Vagina (tissue), 2 donors: ENCODE results near the gene URB2. TPM values are rescaled to one million over a fixed set of nuclear protein-coding genes. Genes with fewer than 3 reads are reported as not detected.

Source experiments
- DNase-seq, 2 donors: peaks; one replicate each; pipeline ENCODE4 v3.0.0-alpha.2; 2017; ENCODE audit errors: extremely low spot score in 2 of 2
- H3K27ac ChIP-seq: fragments of 200-600 bp; sonication (generic); one replicate; pipeline ENCODE4 v1.5.1; 2019
- H3K27me3 ChIP-seq: fragments of 200-600 bp; sonication (generic); one replicate; pipeline ENCODE4 v1.5.1; 2019
- H3K36me3 ChIP-seq, 2 donors: fragments of 200-600 bp; sonication (generic); one replicate each; pipeline ENCODE4 v1.5.1; 2017 to 2019
- H3K4me1 ChIP-seq: fragments of 200-600 bp; sonication (generic); one replicate; pipeline ENCODE4 v1.5.1; 2019
- H3K4me3 ChIP-seq, 2 donors: fragments of 200-600 bp; sonication (generic); 1 replicate in 1 of 2; 2 replicates in 1 of 2; pipeline ENCODE4 v1.5.1; 2016 to 2019
- H3K9me3 ChIP-seq: fragments of 200-600 bp; sonication (generic); one replicate; pipeline ENCODE4 v1.5.1; 2019
- POLR2A ChIP-seq, 2 donors: fragments of 450-650 bp; IDR thresholded peaks; one replicate each; pipeline ENCODE4 v1.6.1; 2017; ENCODE audit warnings: antibody characterized with exemption in 2 of 2, mild to moderate bottlenecking in 2 of 2, moderate library complexity in 2 of 2
- POLR2AphosphoS5 ChIP-seq, 2 donors: sonication (generic); formaldehyde crosslinking; IDR thresholded peaks; one replicate each; pipeline ENCODE4 v1.9.0; 2017; ENCODE audit warnings: antibody characterized with exemption in 2 of 2, mild to moderate bottlenecking in 2 of 2, low read depth in 1 of 2; ENCODE audit not compliant: insufficient read depth in 1 of 2
- intact Hi-C: fragments of 100-400 bp; cut with DNase I; formaldehyde crosslinking; loops from one replicate; pipeline ENCODE4 v1.15.1; 2023
- total RNA-seq: library from RNA; depleted of rRNA; stranded (reverse); fragments of >200 nt; gene quantifications from one replicate; pipeline ENCODE4 v1.2.3, GENCODE V29; 2016
- TF ChIP-seq, protein P1 (sequence below), 3 experiments: fragments of 450-650 bp in 2 of 3; fragments of 200-600 bp in 1 of 3; sonication (generic) in 1 of 3; IDR thresholded peaks; one replicate each; pipeline ENCODE4 v1.5.1; 2017 to 2019; ENCODE audit warnings: antibody characterized with exemption in 3 of 3, mild to moderate bottlenecking in 2 of 3, moderate library complexity in 2 of 3

URB2 gene
- total RNA-seq, 1 donor from 2014 or later, result 9.3 TPM

DNA sequence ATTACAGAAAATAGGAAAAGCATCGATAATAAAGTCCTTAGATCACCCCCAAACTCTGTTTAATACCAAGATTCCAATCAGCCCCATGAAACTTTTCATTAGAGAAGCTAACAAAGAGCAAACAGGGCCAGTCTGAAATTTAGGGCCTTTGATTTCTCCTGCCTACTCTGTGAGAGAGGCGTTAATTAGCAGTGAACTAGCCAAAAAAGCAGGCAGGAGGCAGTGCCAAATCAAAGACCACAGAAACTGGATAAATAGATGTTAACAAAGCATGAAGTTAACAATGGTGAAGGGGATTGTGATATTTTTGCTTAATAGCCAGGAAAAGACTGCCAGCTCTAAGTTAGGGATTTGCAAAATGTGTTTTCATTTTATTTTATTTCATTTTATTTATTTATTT is 11.3 kb upstream of the URB2 start:
- H3K36me3 ChIP-seq, result peaks cover 0 to 27% of the 10 kb centered on the region in 2 donors
- no peak overlapping the region for H3K4me3 ChIP-seq
- intact Hi-C loops, result no loop called here
- no peaks in the 10 kb centered on the region for H3K9me3 ChIP-seq
- H3K27ac ChIP-seq, result no peak overlapping the region
- H3K27me3 ChIP-seq, result no peaks in the 10 kb centered on the region
- no peak for DNase-seq
- no peaks in the 10 kb centered on the region for H3K4me1 ChIP-seq
- TF ChIP-seq, protein P1, sequence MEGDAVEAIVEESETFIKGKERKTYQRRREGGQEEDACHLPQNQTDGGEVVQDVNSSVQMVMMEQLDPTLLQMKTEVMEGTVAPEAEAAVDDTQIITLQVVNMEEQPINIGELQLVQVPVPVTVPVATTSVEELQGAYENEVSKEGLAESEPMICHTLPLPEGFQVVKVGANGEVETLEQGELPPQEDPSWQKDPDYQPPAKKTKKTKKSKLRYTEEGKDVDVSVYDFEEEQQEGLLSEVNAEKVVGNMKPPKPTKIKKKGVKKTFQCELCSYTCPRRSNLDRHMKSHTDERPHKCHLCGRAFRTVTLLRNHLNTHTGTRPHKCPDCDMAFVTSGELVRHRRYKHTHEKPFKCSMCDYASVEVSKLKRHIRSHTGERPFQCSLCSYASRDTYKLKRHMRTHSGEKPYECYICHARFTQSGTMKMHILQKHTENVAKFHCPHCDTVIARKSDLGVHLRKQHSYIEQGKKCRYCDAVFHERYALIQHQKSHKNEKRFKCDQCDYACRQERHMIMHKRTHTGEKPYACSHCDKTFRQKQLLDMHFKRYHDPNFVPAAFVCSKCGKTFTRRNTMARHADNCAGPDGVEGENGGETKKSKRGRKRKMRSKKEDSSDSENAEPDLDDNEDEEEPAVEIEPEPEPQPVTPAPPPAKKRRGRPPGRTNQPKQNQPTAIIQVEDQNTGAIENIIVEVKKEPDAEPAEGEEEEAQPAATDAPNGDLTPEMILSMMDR (IDR thresholded peaks at IDR 0.05), result no peak
- TF ChIP-seq POLR2A (IDR thresholded peaks at IDR 0.05) (no peak), POLR2AphosphoS5 (IDR thresholded peaks at IDR 0.05; ENCODE audit: insufficient read depth in 1 of 2, low read depth in 1 of 2) (no peak)

DNA sequence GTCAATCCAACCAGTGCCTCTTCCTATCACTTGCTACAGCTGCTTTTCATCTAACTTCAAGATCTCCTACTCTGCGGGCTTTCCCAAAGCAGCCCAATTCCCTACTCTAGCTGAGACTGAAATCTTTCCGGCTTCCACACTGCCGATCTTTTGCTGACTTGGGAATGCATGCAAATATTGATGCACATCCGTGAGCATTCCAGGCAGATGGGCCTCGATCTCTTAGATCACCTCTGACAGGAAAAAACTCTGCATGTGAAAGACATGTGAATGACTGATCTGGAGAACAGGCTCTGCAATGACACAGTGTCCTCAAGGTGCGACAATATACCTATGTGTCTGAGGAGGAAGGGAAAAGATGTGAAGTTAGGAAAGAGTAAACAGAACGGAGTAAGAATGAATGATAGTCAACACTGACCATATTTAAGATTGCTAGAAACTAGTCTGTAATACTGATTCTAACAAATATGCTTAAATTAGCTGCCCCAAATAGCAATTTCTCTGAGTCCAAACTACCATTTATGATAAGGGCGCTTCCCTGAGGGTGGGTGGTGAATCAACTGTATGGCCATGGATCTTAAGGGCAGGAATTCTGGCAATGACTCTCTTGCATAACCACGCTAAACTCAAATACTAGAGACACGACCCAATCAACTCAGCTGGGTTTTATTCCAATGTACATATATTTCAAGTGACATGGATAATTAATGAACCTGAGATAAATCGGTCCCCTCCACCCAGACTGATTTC is 8.5 kb upstream of the URB2 start:
- TF ChIP-seq POLR2AphosphoS5 (IDR thresholded peaks at IDR 0.05; ENCODE audit: insufficient read depth in 1 of 2, low read depth in 1 of 2), result no peak
- TF ChIP-seq POLR2A (IDR thresholded peaks at IDR 0.05), result no peak
- TF ChIP-seq, protein P1 (IDR thresholded peaks at IDR 0.05), result no peak
- Histone ChIP-seq H3K4me1 (peaks cover 7% of the 10 kb centered on the region), H3K9me3 (no peaks in the 10 kb centered on the region), H3K27ac (no peak overlapping the region), H3K36me3 (peaks cover 0 to 10% of the 10 kb centered on the region in 2 donors), H3K27me3 (no peaks in the 10 kb centered on the region), H3K4me3 (no peak overlapping the region)
- intact Hi-C loops, result no loop called here
- DNase-seq, result no peak

DNA sequence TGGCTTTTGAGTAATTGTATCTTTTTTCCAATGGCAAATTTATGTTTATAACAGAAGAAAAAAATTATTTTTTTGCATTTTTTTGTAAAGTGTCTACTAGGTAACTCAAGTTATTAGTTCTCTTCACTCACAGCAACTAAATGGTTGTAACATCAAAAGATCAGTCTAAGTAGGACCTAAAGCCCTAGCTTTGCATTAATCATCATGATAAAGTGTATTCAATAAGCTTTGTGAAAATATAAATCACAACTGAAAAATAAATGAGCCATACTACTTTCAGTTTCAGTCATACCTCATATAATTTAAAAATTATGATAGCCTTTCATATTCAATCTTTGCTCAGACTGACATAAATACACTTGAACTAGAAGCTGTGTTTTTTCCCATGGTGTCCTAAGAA is 7.0 kb upstream of the URB2 start:
- TF ChIP-seq, protein P1 (IDR thresholded peaks at IDR 0.05), result no peak
- TF ChIP-seq POLR2AphosphoS5 (IDR thresholded peaks at IDR 0.05; ENCODE audit: insufficient read depth in 1 of 2, low read depth in 1 of 2) (no peak), POLR2A (IDR thresholded peaks at IDR 0.05) (no peak)
- no peak for DNase-seq
- intact Hi-C loops, result no loop called here
- H3K9me3 ChIP-seq, result no peaks in the 10 kb centered on the region
- H3K36me3 ChIP-seq, result peaks cover 0 to 2% of the 10 kb centered on the region in 2 donors
- peaks cover 21% of the 10 kb centered on the region for H3K4me1 ChIP-seq
- no peak overlapping the region for H3K27ac ChIP-seq
- no peaks in the 10 kb centered on the region for H3K27me3 ChIP-seq
- no peak overlapping the region for H3K4me3 ChIP-seq

DNA sequence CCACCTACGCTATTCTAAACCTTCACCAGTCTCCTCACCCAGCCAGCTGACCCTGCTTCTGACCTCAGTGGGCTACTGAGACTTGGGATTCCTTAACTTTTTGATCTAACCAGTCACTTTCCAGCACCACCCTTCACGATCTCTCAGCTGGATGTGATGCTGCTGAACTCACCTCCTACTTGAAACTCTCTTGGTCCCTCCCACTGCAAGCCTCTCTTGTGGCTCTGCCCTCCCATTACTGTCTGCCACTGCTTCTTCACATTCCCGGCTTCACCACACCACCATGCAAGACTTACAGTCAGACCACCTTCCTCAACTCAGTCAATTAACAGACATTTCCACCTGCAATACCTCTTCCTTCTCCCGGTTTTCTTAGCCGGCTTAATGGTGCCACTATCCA is 6.4 kb upstream of the URB2 start:
- peaks cover 27% of the 10 kb centered on the region for H3K4me1 ChIP-seq
- H3K4me3 ChIP-seq, result no peak overlapping the region
- intact Hi-C loops, result no loop called here
- H3K36me3 ChIP-seq, result no peaks in the 10 kb centered on the region
- H3K27me3 ChIP-seq, result no peaks in the 10 kb centered on the region
- TF ChIP-seq, protein P1 (IDR thresholded peaks at IDR 0.05), result no peak
- TF ChIP-seq POLR2AphosphoS5 (IDR thresholded peaks at IDR 0.05; ENCODE audit: insufficient read depth in 1 of 2, low read depth in 1 of 2) (no peak), POLR2A (IDR thresholded peaks at IDR 0.05) (no peak)
- no peak overlapping the region for H3K27ac ChIP-seq
- no peak for DNase-seq
- H3K9me3 ChIP-seq, result no peaks in the 10 kb centered on the region

DNA sequence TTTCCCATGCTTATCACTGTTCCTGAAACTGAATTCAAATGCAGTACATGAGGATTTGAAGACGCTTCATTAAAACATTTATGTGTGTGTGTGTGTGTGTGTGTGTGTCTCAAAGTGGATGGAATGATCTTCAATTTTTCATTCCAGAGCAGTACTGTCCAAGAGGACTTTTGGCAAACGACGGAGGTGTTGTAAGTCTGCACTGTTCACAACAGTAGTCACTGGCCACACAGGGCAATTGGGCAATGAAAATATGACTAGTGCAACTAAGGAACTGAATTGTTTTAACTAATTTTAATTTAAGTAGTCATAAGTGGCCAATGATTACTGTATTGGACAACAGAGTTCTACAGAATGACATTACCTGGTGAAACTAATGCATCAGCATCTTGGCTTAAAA is 5.2 kb upstream of the URB2 start:
- intact Hi-C loops, result no loop called here
- no peak overlapping the region for H3K27ac ChIP-seq
- TF ChIP-seq, protein P1 (IDR thresholded peaks at IDR 0.05), result no peak
- TF ChIP-seq POLR2A (IDR thresholded peaks at IDR 0.05) (no peak), POLR2AphosphoS5 (IDR thresholded peaks at IDR 0.05; ENCODE audit: insufficient read depth in 1 of 2, low read depth in 1 of 2) (no peak)
- H3K4me1 ChIP-seq, result peaks cover 33% of the 10 kb centered on the region
- no peaks in the 10 kb centered on the region for H3K36me3 ChIP-seq
- no peak for DNase-seq
- H3K27me3 ChIP-seq, result no peaks in the 10 kb centered on the region
- no peaks in the 10 kb centered on the region for H3K9me3 ChIP-seq
- H3K4me3 ChIP-seq, result no peak overlapping the region
